DMS79 treated with DMSO at 0.1 percent for 48 hours (cell line): ENCODE results near the gene PPP1R3F.

Source experiments
- DNase-seq: peaks from one replicate; lab custom pipeline; 2025; lab: John Stamatoyannopoulos, UW

Gene PPP1R3F

GRCh38 chrX:49269767-49270248 is at the start of gene PPP1R3F:
PPP1R3F (plus strand) TSS chrX:49269793; CDS start chrX:49269870, 77 bp downstream.
- no peak for DNase-seq

- no peak for DNase-seq
Observed at GRCh38 chrX:49220100-49220499, 49.5 kb upstream of the PPP1R3F start.

- no peak for DNase-seq
Observed at GRCh38 chrX:49221868-49222267, 47.7 kb upstream of the PPP1R3F start.

GRCh38 chrX:49225858-49226257 is 43.7 kb upstream of the PPP1R3F start:
- no peak for DNase-seq

DNA sequence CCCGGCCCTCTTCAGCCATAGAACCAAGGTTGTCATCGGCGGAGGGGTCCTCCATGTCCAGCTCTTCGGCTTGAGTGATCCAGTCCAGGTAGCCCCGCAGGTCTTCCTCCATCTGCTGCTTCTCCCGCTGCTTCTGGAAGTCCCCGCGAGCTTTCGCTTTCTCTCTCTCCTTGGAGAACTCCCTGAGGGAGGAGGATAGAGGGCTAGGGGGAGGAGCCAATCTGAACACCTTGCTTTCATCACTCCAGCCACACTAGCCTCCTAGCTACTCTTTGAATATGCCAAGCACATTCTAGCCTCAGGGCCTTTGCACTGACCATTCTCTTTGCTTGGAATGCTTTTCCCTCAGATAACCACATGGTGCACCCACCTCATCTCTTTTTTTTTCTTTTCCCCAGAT is 42.6 kb upstream of the PPP1R3F start:
- no peak for DNase-seq

DNA sequence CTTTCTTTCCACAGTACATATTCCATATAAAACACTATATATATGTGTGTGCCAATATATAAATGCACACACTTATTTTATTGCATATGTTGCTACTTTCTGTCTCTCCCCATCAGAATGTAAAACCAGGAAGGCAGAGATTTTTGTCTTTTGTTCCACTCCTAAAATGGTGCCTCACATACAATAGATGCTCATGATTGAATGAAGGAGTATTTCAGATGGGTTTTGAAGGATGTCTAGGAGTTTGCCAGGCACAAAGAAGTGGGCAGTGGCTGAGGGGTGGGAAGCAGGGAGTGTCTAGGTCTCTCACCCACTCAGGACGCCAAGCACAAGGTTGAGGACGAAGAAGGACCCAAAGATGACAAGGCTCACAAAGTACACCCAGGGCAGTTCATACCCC is 41.9 kb upstream of the PPP1R3F start:
- DNase-seq = no peak

DNA sequence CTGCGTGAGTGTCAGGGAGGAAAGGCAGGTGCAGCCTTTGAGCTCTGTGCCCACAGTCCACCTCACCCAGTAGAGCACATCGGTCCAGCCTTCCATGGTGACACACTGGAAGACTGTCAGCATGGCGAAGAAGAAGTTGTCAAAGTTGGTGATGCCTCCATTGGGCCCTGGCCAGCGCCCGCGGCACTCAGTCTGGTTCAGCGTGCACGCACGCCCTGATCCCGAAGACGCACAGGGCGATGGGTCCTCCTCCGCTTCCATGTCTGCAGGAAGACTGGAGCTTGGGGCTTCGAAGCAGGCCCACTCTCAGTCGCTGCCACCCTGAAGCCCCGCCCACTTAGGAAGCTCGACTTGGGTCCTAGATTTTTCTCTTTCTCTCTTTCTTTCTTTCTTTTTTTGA is 41.4 kb upstream of the PPP1R3F start:
- DNase-seq = no peak

GRCh38 chrX:49230500-49231232 is 38.9 kb upstream of the PPP1R3F start:
- peak; percentile 55 for DNase-seq

GRCh38 chrX:49231333-49232000 is 38.1 kb upstream of the PPP1R3F start:
- no peak for DNase-seq

DNA sequence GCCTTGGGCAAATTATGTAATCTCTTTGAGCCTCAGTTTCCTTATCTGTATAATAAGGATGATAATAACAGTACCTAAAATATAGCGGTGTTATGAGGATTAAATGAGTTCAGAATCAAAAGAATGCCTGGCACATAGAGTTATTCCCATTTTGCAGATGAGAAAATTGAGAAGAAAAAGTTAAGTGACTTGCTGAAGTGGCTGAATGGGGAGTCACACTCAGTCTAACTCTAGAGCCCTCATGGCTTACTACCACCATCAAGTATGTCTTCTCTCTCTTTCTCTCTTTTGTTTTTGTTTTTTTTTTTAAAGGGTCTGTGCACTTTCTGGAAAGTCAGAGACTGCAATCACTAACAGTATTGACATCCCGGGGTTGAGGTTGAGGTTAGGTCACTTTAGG is 37.1 kb upstream of the PPP1R3F start:
- DNase-seq = no peak

DNA sequence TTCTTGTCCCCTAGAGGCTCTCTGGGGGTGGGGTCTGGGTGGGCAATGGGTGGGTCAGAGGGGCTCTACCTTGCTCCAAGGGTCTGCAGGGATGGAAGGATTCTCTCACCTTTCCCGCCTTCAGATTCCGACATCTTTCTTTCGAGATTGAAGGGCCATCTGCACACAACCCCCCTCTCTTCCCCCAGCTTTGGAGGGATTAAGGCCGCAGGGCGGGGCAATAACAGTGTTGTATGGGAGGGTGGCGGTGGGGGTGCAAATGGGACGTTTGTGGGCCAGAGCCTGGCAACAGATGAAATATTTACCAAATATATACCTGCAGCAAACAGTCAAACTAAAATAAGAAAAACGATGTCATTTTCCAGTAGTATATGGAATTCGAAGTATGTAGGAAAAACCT is 36.4 kb upstream of the PPP1R3F start, which contains the start of gene CACNA1F:
CACNA1F (minus strand) TSS at position 165 of the 400 bp plus-strand sequence; CDS start at position 134, 31 bp downstream.
- no peak for DNase-seq

DNA sequence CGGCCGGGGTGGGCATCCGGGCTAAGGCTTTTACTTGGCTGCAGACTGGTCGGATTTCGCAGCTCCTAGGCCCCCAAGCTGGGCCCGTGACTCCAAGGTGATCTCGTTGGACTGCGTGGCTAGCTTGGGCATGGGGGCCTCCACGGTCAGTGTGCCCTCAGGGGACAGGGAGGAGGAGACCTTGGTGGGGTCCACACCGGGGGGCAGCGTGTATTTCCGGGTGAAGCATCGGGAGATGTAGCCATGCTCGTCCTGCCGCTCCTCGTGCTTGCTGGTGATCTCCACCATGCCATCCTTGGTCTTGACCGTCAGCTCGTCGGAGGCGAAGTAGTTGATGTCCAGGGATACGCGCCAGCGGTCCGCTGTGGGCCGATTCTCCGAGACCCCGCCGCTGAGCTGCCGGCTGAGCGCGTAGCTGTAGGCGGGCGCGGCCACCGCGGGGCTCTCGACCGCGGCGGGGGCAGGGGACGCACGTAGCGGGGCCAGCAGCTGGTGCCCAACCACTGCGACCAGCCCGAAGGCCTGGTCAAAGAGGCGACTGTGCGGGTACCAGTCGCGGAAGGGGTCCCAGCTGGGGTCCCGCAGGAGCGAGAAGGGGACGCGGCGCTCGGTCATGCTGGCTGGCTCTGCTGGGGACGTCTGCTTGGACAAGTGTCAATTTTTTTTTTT is 35.6 kb upstream of the PPP1R3F start:
- DNase-seq = no peak

- DNase-seq = no peak
Observed at GRCh38 chrX:49237060-49237459, 32.5 kb upstream of the PPP1R3F start.

GRCh38 chrX:49238735-49239134 is 30.9 kb upstream of the PPP1R3F start:
- DNase-seq = no peak

DNA sequence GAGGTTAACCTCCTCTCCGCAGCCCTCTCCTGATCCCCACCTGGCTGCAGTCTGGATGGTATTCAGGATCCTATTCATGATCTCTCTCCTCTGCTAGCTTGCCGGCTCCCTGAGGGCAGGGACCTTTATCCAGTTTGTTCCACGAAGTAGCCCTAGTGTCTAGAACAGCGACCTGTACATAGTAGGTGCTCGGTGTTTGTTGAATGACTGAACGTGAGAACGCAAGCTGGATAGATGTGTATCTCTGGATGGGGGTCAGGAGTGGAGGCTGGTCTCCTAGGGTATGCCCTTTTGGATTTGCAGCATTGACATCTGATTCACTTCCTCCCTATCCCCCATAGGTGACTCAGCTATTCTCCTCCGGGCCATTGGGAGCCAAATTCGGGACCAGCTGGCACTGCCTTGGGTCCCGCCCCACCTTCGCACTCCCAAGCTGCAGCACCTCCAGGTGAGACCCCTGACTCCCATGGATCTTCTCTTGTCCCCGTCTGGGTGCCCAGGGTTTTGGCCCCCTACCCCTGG is 27.0 kb upstream of the PPP1R3F start:
- no peak for DNase-seq

DNA sequence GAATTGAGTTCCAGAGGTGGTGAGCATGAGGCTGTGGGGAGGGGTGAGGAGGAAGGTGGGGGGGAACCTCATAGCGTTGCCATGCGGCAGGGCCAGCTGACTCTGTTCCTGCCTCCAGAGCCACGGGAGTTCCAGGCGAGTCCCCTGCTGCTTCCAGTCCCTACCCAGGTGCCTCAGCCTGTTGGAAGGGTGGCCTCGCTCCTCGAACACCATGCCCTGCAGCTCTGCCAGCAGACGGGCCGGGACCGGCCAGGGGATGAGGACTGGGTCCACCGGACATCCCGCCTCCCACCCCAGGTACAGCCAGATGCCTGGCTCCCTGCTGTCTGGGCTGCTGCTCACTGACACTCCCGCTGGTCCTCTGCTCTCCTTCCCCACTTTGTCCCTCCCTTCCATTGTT is 26.4 kb upstream of the PPP1R3F start:
- DNase-seq = no peak

DNA sequence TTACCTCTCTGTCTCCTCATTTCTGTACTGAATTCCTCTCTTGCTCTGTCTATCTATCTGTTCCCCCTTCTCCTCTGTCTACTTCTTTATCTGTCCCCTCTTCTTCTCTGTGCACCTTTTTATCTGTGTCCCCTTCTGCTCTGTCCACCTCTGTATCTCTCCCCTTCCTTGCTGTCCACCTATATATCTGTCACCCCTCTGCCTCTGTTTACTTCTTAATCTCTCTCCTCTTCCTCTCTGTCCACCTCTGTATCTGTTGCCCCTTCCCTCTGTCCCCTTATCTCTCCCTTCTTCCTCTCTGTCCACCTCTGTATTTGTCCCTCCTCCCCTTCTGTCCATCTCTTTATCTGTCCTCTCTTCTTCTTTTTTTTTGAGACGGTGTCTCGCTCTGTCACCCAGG is 25.4 kb upstream of the PPP1R3F start:
- no peak for DNase-seq

- DNase-seq = no peak
Observed at GRCh38 chrX:49246541-49246940, 23.1 kb upstream of the PPP1R3F start.

DNA sequence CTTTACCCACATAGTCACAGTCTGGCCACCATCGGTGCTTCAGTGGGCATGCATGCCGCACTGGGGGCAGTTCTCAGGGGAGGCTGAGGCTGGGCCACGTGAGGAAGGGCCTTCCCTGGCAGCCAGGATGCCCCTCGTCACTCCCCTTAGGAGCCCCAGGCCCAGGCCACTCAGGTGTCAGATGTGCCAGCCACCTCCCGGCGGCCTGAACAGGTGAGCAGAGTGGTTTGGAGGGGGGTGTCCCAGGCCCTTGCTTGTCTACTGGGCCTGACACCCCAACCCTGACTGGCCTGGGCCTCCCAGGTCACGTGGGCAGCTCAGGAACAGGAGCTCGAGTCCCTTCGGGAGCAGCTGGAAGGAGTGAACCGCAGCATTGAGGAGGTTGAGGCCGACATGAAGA is 22.2 kb upstream of the PPP1R3F start:
- DNase-seq = no peak

GRCh38 chrX:49247916-49248811 is 21.4 kb upstream of the PPP1R3F start:
- peak; percentile 6 for DNase-seq

DNA sequence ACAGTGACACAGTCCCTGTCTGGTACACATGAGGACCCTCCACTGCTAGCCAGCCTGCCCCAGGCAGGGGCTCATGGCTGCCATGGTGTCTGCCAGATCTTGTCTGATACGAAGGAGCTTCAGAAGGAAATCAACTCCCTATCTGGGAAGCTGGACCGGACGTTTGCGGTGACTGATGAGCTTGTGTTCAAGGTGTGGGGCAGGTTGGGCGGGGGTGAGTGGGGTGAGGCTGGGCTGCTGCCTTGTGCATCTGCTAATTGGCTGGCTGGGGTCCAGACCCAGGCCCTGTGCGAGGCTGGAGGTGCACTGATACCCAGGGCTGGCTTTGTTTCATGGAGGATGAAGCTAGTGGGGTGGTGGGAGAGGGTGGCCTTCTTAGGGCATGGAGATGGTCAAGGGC is 20.5 kb upstream of the PPP1R3F start:
- DNase-seq = no peak

DNA sequence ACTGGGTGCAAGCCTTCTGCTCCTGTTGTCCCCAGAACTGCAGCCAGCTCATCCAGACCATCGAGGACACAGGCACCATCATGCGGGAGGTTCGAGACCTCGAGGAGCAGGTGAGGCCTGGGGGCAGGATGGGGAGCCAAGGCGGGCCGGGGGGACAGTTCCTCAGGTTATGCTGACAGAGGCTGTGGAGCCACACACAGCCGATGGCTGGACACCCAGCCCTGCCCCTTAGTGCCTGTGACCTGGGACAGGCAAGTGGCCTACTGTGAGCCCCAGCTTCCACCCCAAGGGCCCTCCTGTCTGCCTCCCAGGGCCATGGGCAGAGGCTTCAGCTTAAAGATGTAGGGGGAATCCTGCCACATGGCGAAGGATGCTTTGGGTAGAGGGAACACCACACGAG is 20.0 kb upstream of the PPP1R3F start:
- no peak for DNase-seq
